ENCODE data around the gene COL4A2. TPM values are rescaled to one million over a fixed set of nuclear protein-coding genes. Genes with fewer than 3 reads are reported as not detected.
"Not testable (repeated sequence)": the region's sequence is repeated elsewhere in the genome, so short reads cannot be mapped to it uniquely, and the experiment has no call there.

Gene COL4A2
- total RNA-seq, 4 donors from 2014 or later: 43.0 to 72.7 (median 53.5) TPM

- H3K4me1 ChIP-seq: peaks cover 27% of the 10 kb centered on the region
- H3K27me3 ChIP-seq: no peaks in the 10 kb centered on the region
- H3K9me3 ChIP-seq: no peaks in the 10 kb centered on the region
- H3K4me3 ChIP-seq: no peak overlapping the region
- H3K27ac ChIP-seq: no peak overlapping the region
- H3K36me3 ChIP-seq: no peaks in the 10 kb centered on the region
- DNase-seq (ENCODE audit: low spot score in 2 of 2): no peak
- 89% methylated on average over 6 of the region's 6 CpGs for WGBS
- TF ChIP-seq POLR2AphosphoS5 (IDR thresholded peaks at IDR 0.05): no peak
- no peak for TF ChIP-seq EP300 (IDR thresholded peaks at IDR 0.05)
- no peak for TF ChIP-seq POLR2A (IDR thresholded peaks at IDR 0.05)
- TF ChIP-seq CTCF (IDR thresholded peaks at IDR 0.05): no peak
These were observed 221.8 kb downstream of the COL4A2 start for GRCh38 chr13:110528911-110529310.

GRCh38 chr13:110529522-110530311, 222.6 kb downstream of the COL4A2 start:
- H3K27ac ChIP-seq: no peak overlapping the region
- peaks cover 19% of the 10 kb centered on the region for H3K4me1 ChIP-seq
- TF ChIP-seq EP300 (IDR thresholded peaks at IDR 0.05): no peak
- no peak for TF ChIP-seq POLR2AphosphoS5 (IDR thresholded peaks at IDR 0.05)
- no peak for TF ChIP-seq CTCF (IDR thresholded peaks at IDR 0.05)
- TF ChIP-seq POLR2A (IDR thresholded peaks at IDR 0.05): no peak

GRCh38 chr13:110531100-110531499, 224.0 kb downstream of the COL4A2 start:
- Histone ChIP-seq H3K27ac (no peak overlapping the region), H3K27me3 (no peaks in the 10 kb centered on the region), H3K9me3 (no peaks in the 10 kb centered on the region), H3K36me3 (no peaks in the 10 kb centered on the region), H3K4me1 (peaks cover 9% of the 10 kb centered on the region), H3K4me3 (no peak overlapping the region)
- TF ChIP-seq POLR2AphosphoS5 (IDR thresholded peaks at IDR 0.05): no peak
- 83% methylated on average over 6 of the region's 7 CpGs for WGBS
- no peak for DNase-seq (ENCODE audit: low spot score in 2 of 2)

More at GRCh38 chr13:110529522-110530311, 222.6 kb downstream of the COL4A2 start:
- H3K27me3 ChIP-seq: no peaks in the 10 kb centered on the region
- H3K4me3 ChIP-seq: no peak overlapping the region
- 89% methylated on average over 14 of the region's 23 CpGs for WGBS
- H3K9me3 ChIP-seq: no peaks in the 10 kb centered on the region
- no peak for DNase-seq (ENCODE audit: low spot score in 2 of 2)
- H3K36me3 ChIP-seq: no peaks in the 10 kb centered on the region

- no peaks in the 10 kb centered on the region for H3K36me3 ChIP-seq
- H3K4me1 ChIP-seq: peaks cover 9% of the 10 kb centered on the region
- H3K4me3 ChIP-seq: no peak overlapping the region
- TF ChIP-seq EP300 (IDR thresholded peaks at IDR 0.05): no peak
- WGBS: 85% methylated on average over 9 of the region's 9 CpGs
- no peak overlapping the region for H3K27ac ChIP-seq
- H3K9me3 ChIP-seq: no peaks in the 10 kb centered on the region
- no peaks in the 10 kb centered on the region for H3K27me3 ChIP-seq
- no peak for DNase-seq (ENCODE audit: low spot score in 2 of 2)
These were observed 224.6 kb downstream of the COL4A2 start for GRCh38 chr13:110531671-110532083.

GRCh38 chr13:110532258-110532657, 225.2 kb downstream of the COL4A2 start:
- H3K27me3 ChIP-seq; H3K9me3 ChIP-seq; H3K27ac ChIP-seq; H3K36me3 ChIP-seq; H3K4me3 ChIP-seq; H3K4me1 ChIP-seq; DNase-seq (ENCODE audit: low spot score in 2 of 2): not testable (repeated sequence)
- 90% methylated on average over 2 of the region's 2 CpGs for WGBS

- WGBS: 82% methylated on average over 6 of the region's 16 CpGs
- peaks cover 10% of the 10 kb centered on the region for H3K4me1 ChIP-seq
- no peak for TF ChIP-seq POLR2AphosphoS5 (IDR thresholded peaks at IDR 0.05)
- no peak for TF ChIP-seq POLR2A (IDR thresholded peaks at IDR 0.05)
- no peak for TF ChIP-seq CTCF (IDR thresholded peaks at IDR 0.05)
- no peak for TF ChIP-seq EP300 (IDR thresholded peaks at IDR 0.05)
- H3K9me3 ChIP-seq: no peaks in the 10 kb centered on the region
- DNase-seq (ENCODE audit: low spot score in 2 of 2): no peak
- H3K4me3 ChIP-seq: no peak overlapping the region
- H3K27me3 ChIP-seq: no peaks in the 10 kb centered on the region
- H3K27ac ChIP-seq: no peak overlapping the region
- H3K36me3 ChIP-seq: no peaks in the 10 kb centered on the region
These were observed 226.9 kb downstream of the COL4A2 start for GRCh38 chr13:110533771-110534670.

Measured in suprapubic skin (tissue), 4 donors.